Activated naive CD4-positive, alpha-beta T cell treated with anti-CD3 and anti-CD28 coated beads, Interleukin-2, amount 50 U/mL, for 16 hours (primary cell): Measurements from ENCODE around the gene NRM.

Experiments used
- DNase-seq: peaks from one replicate; pipeline ENCODE4 v3.0.0-alpha.2; 2020

The NRM gene

DNA sequence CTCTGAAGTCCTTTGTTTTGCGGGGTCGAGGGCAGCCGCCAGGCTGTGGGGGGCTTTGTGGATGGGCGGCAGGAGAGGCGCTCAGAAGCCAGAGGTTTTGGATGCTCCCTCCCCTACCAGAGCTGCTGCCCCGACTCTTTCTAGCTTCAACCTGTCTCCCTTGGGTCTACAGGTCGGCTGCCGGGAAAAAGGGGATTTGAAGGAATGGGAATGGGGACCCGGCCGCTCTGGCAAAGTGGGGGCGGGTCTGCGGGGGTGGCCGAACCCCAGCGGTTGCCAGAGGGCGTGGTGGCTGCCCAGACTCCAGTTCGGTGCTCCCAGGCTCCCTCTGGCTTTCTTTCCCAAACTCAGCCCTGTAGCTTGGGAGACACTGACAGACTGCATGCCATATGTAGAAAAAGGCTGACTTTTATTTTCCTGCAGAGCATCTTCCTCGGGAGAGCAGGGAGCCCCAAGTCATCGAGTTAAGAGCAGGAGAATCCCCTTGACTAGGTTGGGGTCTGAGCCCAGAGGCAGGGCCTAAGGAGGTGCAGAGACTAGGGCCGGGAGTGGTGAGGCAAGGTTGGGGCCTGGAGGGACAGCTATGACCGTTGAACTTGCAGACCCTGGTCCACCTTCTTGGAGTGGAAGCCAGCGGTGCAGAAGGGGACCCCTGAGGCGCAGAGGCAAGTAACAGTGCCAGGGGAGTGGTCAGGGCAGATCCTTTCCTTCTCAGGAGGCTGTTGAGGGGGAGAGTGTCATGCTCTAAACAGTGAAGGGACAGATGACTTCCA is 2.9 kb downstream of the NRM start:
- no peak for DNase-seq

DNA sequence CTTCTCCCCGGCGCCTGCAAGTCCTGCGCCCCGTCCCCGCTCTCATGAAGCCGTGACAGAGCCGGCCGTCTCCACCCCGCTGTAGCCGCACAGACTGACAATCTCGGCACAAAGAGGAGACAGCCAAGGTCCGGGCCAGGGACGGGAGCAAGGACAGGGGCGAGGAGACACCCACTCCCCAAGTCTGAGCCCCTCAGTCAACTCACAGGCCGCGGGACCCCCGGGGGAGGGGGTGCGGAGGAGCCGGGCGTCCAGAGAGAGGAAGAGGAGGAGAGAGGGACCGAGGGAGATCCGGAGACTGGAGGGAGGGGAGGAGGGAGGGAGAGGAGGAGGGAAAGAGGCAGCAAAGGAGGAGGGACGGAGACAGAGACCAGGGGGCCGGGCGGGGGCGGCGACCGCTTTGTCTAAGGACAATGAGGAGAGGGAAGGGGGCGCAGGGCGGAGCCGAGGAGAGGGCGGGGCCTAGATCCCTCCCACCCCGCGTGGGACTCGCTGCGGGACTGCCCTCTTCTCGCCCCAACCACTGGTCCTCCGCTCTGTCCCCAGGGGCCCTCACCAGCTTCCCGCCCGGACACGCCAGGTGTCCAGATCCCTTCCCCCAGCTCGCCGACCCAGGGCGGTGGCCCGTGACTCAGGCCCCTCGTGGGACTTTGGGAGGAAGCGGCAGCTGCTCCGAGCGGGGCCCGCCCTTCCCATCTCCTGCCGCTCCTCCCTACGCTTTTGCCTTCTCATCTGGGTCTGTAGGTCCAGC is 3.7 kb downstream of the NRM start:
- DNase-seq: peak; percentile 74

DNA sequence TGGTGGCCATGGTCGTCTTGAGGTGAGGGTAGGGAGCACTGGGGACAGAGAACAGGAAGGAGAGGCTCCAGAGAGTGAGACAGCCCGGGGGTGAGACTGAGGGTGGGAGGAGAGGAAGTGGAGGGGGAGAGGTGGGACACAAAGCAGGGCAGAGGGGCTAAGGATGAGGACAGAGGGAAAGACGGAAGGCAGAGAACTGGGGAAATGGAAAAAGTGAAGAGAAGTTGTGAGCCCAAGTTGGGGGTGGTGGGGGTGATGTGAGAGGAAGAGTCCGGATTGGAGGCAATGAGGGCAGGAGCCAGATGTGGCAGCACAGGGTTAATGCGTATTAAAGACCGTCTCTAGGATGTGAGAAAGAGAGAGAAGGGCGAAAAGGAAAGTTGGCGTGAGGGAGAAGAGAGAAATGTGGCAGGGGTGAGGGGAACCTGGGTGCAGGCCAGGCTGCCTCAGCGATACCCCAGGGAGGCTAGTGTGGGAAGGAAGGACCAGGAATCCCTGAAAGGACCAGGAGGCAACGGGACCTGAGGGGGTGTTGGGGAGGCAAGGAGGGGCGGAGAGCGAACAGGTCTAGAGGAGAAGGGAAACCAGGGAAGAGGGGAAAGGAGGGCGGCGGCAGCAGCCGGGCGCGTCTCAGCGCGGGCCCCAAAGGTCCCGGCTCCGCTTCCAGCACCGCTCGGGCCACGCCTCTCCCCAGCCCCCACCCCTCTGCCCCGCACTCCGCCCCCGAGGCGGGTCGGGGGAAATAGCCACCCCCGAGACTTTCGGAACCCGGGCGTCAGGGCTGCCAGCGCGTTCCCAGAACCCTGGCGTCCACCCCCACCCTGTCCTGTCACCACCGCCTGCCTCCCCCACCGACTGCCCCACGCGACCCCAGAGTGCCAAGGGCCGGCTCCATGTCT is 4.5 kb downstream of the NRM start, which contains the start of gene PPP1R18:
Gene PPP1R18, minus strand, starts transcription at position 637 of the 899 bp plus-strand sequence. Its CDS starts 627 bp downstream, at position 10.
- peak; percentile 88 for DNase-seq

DNA sequence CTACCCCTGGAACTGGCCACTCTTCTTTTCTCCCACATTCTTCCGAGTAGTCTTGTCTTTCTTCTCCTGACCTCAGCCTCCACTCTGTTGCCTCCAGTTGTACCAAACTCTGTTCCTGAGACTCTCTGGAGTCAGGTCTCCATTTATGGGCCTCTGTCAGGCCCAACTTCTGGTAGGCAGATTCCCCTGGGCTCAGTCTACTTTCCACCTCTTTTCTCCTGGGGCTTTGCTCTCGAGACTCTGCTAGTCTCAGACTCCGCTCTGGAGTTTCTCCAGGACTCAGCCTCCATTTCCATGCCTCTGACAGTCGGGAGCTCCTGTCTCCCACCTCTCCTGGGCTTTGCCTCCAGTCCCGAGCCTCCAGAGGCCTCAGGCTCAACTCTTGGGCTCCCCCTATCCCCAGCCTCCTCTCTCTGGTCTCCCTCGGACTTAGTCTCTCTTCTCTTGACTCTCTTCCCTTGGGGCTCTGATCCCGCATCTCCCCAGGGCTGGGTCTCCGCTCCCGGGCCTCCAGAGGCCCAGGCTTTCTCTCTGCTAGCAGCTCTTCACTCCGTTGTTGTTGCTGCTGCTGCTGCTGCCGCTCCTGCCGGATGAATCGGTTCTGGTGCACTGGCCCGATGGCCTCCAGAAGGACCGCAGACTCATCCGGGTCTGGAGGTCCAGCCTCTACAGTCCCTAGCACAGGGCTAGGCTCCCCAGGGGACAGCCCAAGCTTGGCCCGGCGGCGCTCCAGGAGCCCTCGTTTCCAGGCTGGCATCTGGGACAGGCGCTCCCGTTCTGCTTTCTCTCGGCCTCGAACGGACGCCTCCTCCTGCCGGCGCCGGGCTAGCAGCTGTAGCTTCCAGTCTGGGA is 5.4 kb downstream of the NRM start:
- DNase-seq: no peak

DNA sequence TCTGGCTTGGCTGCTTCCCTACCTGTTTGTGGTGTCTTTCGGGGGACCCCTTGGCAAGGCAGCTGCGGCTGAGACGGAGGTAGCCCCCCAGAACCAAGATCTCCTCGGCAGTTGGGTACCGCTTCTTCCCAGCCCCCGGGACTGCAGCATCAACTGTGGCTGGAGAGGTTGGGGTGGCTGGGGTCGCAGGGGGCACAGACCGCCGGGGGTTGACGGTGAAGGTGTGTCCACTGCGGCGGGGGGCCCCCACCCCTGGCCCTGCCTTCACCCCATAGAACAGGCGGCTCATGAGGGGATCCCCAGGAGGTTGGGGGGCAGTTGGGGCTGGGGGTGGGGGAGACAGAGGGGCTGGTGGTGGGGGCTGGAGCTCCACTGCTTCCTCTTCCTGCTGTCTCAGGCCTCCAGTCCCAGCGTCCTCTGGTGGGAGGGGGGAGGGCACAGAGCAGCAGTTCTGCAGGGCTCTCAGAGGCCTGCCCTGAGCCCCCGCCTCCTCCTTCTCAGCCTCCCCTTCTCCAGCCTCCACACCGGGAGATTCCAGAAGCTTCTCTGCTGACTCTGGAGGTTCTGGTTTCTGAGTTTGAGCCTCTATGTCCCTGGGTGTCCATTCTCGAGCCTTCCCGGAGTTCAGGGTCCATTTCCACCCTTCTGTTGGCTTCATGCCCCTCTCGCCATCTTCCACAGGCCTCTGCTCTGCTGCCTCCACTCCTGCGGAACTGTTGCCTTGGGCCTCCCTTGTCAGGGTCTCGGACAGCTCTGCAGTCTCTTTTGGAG is 6.2 kb downstream of the NRM start:
- peak; percentile 49 for DNase-seq

DNA sequence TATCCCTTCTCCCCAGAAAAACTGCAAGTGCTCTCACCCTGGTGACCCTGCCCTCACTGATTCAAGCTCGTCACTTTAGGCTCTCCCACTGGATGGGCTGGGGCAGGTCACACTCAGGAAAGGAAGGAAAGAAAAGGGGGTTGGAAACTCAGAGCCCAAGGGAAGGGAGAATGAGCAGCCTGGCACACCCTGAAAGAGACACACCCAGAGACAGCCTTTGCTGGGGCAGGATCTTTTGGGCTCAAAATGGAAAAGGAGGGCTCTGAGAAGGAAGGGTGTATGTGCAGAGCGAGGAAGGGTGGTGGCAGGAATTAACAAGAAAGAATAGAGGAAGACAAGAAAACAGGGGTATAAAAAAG is 6.8 kb downstream of the NRM start:
- DNase-seq: no peak

DNA sequence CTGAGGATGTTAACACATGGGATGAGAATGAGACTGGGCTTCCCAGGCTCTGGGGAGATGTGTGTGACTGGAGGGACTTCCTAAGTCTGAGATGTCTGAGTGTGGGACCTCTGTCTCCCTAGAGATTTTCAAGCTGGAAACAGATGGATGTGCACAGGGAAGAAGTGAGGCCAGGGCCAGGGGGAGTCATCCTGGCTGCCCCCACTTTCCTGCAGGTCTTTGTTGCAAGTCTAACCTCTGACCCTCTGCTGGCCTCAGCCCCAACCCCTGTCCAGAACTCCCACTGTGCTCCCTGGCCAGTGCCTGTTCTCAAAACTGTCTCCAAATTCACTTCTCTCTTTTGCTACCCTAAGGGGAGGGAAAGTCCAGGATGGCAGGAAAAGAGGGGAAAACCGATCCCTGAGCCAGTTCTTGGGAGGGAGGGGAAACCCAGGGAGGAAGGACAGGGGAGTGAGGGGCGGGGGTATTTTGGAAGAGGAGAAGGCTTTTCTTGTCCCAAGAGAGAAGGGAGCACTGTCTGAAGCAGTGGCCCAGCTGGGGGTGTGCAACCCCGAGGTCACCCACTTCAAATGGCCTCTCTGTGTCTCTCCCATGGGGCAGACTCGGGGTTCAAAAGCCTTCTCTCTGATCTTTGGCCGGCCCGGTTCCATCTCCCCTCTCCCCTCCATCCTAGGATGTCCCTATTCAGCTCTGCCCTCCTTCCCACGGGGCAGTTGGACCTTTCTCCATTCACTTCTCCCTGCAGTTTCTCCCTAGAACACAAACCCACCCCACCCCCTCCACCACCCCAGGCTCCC is 7.4 kb downstream of the NRM start:
- DNase-seq: no peak

DNA sequence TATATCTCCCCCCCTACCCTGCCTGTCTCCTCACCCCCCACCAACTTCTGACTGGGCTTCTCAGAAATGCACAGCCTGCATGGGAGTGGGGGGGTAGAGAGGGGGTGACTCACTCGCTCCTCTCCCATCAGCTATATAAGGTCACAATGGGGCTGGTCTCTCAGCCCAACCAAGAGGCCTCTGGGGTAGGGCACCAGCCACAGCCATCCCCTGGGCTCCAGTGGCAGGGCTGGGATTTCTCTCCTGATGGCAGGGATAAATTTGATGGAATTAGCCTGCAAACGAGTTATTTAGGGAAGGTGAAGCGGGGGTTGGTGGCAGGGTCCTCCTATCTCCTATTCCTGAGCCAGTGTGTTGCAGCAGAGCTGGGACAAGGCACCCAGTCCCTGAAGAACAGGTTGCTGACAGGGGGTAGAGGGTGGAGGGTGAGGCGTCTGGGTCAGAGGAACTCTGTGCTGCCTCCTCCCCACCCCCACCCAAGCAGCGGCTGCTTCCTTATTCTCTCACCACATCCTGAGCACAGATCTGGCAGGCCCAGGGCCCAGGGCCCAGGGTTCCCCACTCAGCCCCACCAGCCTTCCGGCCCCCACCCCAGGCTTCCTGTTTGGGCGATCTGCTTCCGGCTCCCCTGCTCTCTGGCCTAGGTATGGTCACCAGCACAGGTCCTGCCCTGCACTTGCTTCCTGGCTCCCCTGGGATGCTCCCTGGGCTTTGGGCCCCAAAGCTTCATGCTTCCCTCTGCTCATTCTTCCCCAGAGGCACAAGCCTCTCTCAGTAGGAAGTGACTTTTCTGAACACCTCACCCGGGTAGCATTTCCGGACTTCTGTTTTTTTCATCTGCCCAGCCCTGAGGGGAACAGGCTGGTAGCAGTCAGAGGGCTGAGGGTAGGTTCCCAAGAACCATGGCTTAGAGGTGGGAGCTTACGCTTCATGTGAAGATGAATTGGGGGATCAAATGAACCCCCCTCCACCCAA is 8.4 kb downstream of the NRM start:
- DNase-seq: peak; percentile 85

DNA sequence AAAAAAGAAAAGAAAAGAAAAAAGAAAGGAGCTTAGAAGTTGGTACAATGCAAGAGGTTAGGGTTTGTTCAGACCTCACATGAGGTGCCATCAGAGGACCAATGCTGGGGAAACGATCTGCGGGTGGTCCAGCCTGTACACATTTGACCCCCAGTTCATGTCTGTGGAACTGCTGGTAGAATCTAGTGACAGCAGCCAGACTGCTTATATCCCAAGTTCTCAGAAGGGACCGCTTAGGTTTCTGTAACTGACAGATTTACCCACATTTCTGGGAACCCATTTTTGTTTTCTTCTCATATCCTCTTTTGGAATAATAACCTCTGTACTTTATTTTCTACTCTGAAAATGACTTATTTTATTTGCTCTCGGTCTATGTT is 9.0 kb downstream of the NRM start:
- no peak for DNase-seq

DNA sequence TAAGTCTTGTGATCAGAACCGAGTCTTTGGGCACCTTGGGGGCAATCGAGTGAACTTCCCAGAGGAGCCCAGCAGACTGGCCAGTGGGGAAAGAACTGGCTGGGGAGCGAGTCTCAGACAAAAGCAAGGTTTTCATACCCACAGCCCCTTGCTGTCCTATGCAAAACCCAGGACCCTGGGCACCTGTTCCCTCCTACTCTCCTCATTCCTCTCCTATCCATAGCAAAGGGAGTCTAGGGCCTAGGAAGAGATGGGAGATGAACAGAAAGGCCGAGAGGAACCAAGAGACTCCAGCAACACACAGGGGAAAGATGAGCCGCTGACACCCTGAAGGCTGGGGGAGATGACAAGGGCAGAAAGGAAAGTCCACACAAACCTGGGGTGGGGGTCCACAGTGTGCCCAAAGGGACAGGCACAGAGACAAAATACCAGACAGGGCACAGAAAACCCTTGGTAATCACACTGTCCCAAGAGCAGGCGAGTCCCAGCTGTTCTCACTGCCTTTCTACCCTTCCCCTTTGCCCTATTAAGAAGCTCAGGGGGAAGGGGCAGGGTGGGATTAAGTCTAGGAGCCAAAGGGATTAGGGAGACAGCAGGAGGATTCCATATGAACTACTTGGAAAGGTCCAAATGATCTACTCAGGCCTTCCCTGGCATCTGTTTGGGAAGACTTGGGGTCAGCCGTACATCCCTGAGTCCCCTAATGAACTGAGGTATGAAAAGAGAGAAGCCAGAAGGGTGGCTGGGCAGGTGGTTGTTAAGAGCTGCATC is 10.8 kb downstream of the NRM start:
- DNase-seq: no peak

DNA sequence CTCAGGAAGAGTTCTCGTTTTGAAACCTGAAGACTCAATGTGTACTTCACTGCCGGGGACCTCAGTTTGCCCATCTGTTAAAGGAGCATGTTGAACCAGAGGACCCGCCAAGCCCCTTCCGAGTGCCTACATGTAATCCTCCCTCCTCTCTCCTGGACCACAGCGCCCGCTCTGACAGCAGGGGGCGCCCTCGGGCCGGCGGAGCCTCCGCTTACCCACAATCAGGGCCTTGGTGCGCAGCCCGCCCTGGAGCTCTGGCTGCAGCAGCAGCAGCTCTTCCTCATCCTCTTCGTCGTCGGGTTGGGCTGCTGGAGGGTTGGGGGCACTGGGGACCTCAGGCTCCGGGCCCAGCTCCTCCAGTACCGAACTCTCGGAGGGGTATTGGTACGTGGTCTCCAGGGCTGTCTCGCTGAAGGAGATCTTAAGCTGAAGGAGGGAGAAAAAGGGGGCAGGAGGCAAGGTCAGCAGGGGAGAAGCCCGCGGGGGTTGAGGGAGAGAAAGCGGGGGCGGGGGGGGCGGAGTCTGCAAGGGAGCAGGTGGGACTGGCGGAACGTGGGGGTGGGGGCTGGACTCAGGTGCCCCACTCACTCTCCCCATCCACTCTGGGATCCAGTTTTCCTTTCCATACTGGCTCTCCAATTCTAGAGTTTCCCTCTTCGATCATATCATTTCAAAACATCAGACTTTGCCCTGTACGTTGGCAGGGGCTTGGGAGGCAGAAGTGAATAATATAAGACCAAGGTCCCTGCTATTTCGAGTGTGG is 11.6 kb downstream of the NRM start:
- peak; percentile 92 for DNase-seq

DNA sequence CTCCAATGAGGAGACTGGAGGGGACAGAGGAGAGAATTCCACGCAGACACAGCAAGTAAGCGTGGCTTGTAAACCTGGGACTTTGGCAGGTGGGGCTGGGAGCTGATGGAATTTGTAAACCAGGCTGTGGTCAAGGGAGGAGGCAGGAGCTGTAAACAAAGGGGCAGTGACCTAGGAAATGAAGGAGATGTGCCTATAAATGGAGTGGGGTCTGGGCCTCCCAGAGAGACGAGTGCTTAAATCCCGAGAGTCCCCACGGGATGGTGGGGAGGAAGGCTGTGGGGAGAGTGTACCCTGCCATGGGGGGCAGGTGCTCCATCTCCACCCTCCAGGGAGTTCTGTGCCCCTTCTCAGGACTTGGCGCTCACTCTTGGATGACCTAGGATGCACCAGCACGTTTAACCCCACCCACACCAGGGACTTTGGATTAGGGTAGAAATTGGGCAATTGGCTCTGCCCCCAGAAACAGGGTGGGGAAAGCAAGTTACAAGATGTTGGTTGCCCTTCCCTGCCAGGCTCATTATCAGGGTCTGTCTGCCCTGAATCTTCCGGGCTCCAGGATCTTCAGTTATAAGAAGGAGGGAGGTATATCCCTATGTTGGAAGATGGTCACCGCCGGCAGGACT is 14.0 kb downstream of the NRM start:
- no peak for DNase-seq

DNA sequence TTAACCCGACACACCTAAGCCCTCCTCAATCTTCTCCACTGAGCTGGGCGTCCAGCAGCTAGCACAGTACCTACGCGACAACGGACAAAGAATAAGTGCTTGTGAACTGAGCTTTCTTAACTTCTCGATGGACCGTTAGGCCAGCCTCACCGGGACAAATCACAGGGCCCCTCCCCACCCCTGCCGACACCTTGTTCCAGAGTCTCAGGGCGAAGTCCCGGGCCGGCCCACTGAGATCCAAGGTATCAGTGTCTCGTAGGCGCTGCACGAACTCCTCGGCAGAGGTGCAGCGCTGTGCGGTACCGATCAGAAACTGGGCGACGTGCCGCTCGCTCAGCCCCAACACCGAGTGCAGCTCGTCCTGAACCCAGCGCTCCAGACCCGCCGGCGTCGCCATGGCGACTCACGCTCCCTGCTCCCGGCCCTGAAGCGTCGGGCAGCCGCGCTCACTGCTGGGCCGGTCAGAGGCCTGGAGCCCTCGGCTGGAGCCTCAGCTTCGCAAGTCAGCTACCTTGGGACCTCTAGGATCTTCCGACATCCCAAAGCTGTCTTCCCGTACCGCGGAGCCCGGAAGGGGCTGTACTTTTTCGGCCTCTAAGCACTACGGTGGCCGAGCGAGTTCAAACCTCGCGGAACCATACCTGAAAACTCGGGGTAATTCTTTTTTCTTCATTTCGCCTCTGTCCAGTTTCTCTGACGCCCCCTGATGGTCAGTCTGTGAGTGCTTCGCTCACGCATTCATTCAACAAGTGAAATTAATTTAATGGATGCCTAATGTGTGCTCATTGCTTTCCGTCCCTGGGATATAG is 18.1 kb downstream of the NRM start, which contains the start of gene DHX16:
Gene DHX16, minus strand, starts transcription at position 562 of the 809 bp plus-strand sequence. Its CDS starts 165 bp downstream, at position 397.
- peak; percentile 86 for DNase-seq

DNA sequence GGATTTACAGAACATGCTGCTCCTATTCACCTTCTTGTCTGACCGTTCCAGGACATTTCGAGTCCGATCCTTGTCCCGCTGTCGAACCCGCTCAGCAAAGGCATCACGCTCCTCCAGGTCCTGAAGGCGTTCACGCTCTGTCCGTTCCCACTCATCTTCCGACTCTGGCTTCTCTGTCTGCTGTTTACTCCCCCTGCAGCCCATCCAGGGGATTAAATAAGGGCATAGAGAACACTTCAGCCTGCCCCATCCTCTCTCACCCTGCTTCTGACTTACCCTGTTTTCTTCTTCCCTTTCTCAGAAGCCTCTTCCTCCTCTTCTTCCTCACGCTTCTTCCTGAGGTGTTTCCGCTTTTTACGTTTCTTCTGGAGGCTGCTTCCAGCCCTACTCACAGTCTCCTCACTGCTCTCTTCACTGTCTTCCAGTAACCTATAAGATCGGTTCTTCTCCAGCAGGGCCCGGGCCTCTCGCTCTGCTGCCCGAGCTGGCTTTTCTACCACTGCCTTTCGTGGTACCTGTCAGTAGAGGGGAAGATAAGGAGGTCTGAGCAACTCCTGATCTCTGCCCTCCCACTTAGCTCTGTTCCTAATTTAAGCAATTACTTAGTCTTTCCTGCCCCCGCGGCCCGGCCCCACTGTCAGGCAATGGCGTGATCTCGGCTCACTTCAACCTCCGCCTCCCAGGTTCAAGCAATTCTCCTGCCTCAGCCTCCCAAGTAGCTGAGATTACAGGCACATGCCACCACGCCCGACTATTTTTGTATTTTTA is 19.8 kb downstream of the NRM start:
- no peak for DNase-seq

DNA sequence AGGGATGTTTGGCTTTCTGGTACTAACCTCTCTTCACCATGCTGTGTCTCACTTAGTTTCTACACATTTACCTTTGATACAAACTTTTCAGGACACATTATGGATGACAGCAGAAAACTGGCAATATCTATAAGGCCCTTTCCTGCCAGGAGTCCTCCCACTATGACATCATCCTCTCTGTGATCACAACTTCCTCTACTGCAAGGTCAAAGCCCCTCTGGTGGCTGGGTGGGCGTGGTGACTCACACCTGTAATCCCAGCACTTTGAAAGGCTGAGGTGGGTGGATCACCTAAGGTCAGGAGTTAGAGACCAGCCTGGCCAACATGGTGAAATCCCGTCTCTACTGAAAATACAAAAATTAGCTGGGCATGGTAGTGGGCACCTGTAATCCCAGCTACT is 24.5 kb downstream of the NRM start:
- DNase-seq: peak; percentile 43
